Measurements from ENCODE around the gene RCOR3. TPM values are rescaled to one million over a fixed set of nuclear protein-coding genes. Genes with fewer than 3 reads are reported as not detected.
A peak's percentile ranks its signal among the peaks of the same experiment; 100 is the strongest.

Gene RCOR3
- total RNA-seq, 1 experiment from 2014 or later: 12.7 TPM

- Histone ChIP-seq H4K20me1 (ENCODE audit: low read length) (no peaks in the 10 kb centered on the region), H3K4me1 (ENCODE audit: insufficient read depth, low read length) (peaks cover 43% of the 10 kb centered on the region), H3K36me3 (ENCODE audit: low read depth, low read length) (no peaks in the 10 kb centered on the region), H3F3A (ENCODE audit: low read length, unreplicated experiment) (no peaks in the 10 kb centered on the region), H2AFZ (ENCODE audit: low read length) (no peak overlapping the region), H3K27me3 (ENCODE audit: low read length) (no peaks in the 10 kb centered on the region), H3K4me3 (ENCODE audit: low read length) (no peak overlapping the region), H3K9me2 (replicated peaks; ENCODE audit: low read length) (no peaks in the 10 kb centered on the region), H3K4me2 (ENCODE audit: low read length) (peak overlapping the region; percentile 3; the same call in 1 of the 2 replicates), H3K9ac (ENCODE audit: low read length) (no peak overlapping the region), H3K27ac (ENCODE audit: low read length) (no peak overlapping the region), H3K79me2 (ENCODE audit: low read length) (no peaks in the 10 kb centered on the region), H3K9me3 (ENCODE audit: low read length) (no peaks in the 10 kb centered on the region)
- TF ChIP-seq CTCF (conservative IDR thresholded peaks at IDR 0.05; ENCODE audit: low read depth, low read length) (no peak), EZH2 (IDR thresholded peaks at IDR 0.05; ENCODE audit: low read length, unreplicated experiment) (no peak), EZH2phosphoT487 (IDR thresholded peaks at IDR 0.05; ENCODE audit: borderline replicate concordance, low read length) (no peak)
- CTCF ChIA-PET: no interaction called here
- POLR2A ChIA-PET (ENCODE audit: unreplicated experiment): no interaction called here
- BruUV-seq (replicated peaks): no TSS peak
- intact Hi-C loops (cut with micrococcal nuclease): no loop called here
- ATAC-seq (peak; percentile 5; the same call in 1 of the 2 replicates), DNase-seq (peak; percentile 85)
Observed at GRCh38 chr1:211331011-211331709, 72.0 kb downstream of the RCOR3 start.

GRCh38 chr1:211332036-211332616 is 73.0 kb downstream of the RCOR3 start:
- H3K79me2 ChIP-seq (ENCODE audit: low read length): no peaks in the 10 kb centered on the region
- CTCF ChIA-PET: no interaction called here
- BruUV-seq (replicated peaks): no TSS peak

More at GRCh38 chr1:211332036-211332616, 73.0 kb downstream of the RCOR3 start:
- no peaks in the 10 kb centered on the region for H4K20me1 ChIP-seq (ENCODE audit: low read length)
- H3K36me3 ChIP-seq (ENCODE audit: low read depth, low read length): no peaks in the 10 kb centered on the region
- peaks cover 41% of the 10 kb centered on the region for H3K4me1 ChIP-seq (ENCODE audit: insufficient read depth, low read length)
- no peak overlapping the region for H3K4me3 ChIP-seq (ENCODE audit: low read length)
- no peak overlapping the region for H3K9ac ChIP-seq (ENCODE audit: low read length)
- intact Hi-C loops (cut with micrococcal nuclease): no loop called here
- H3K4me2 ChIP-seq (ENCODE audit: low read length): no peak overlapping the region
- DNase-seq: no peak
- H3K27me3 ChIP-seq (ENCODE audit: low read length): no peaks in the 10 kb centered on the region
- no peak for ATAC-seq
- H2AFZ ChIP-seq (ENCODE audit: low read length): no peak overlapping the region
- no peaks in the 10 kb centered on the region for H3K9me2 ChIP-seq (replicated peaks; ENCODE audit: low read length)
- POLR2A ChIA-PET (ENCODE audit: unreplicated experiment): no interaction called here
- H3F3A ChIP-seq (ENCODE audit: low read length, unreplicated experiment): no peaks in the 10 kb centered on the region
- no peaks in the 10 kb centered on the region for H3K9me3 ChIP-seq (ENCODE audit: low read length)
- no peak overlapping the region for H3K27ac ChIP-seq (ENCODE audit: low read length)
- TF ChIP-seq CTCF (conservative IDR thresholded peaks at IDR 0.05; ENCODE audit: low read depth, low read length): no peak
- no peak for TF ChIP-seq EZH2phosphoT487 (IDR thresholded peaks at IDR 0.05; ENCODE audit: borderline replicate concordance, low read length)
- TF ChIP-seq EZH2 (IDR thresholded peaks at IDR 0.05; ENCODE audit: low read length, unreplicated experiment): no peak

Data from PC-3 (cell line).